HFFc6 (cell line): Measurements from ENCODE around the gene RNF144A. TPM values are rescaled to one million over a fixed set of nuclear protein-coding genes. Genes with fewer than 3 reads are reported as not detected.

Source experiments
- DNase-seq: peaks from one replicate; pipeline ENCODE4 v3.0.0-alpha.2; 2018
- H3K27ac Mint-ChIP-seq: 2 replicates; pipeline ENCODE4 v1.8.0; 2020; ENCODE audit warnings: mild to moderate bottlenecking, mixed read lengths
- H3K27me3 Mint-ChIP-seq: 2 replicates; pipeline ENCODE4 v1.8.0; 2021; ENCODE audit warnings: mild to moderate bottlenecking, moderate library complexity, mixed read lengths; ENCODE audit not compliant: insufficient read depth
- H3K36me3 Mint-ChIP-seq: 2 replicates; pipeline ENCODE4 v1.8.0; 2021; ENCODE audit warnings: low read depth, mixed read lengths
- H3K4me1 Mint-ChIP-seq: 2 replicates; pipeline ENCODE4 v1.8.0; 2020; ENCODE audit warnings: low read depth, mixed read lengths
- H3K4me3 Mint-ChIP-seq: 2 replicates; pipeline ENCODE4 v1.8.0; 2020; ENCODE audit warnings: mild to moderate bottlenecking, moderate library complexity, mixed read lengths
- H3K9me3 Mint-ChIP-seq: 2 replicates; pipeline ENCODE4 v1.8.0; 2020; ENCODE audit warnings: mild to moderate bottlenecking, mixed read lengths
- total RNA-seq, 6 experiments: library from RNA; stranded (reverse); fragmentation: NEBNext Ultra II Directional; extraction: Animal tissue kit (Norgen Biotek cat#: 25700); gene quantifications; 2 replicates in 1 of 6; 3 replicates in 5 of 6; pipeline ENCODE4 v1.2.3, GENCODE V29; 2021
- TF ChIP-seq, protein P1 (sequence below): fragments of 200-600 bp; sonication (generic); IDR thresholded peaks from 2 replicates; pipeline ENCODE4 v1.5.0; 2021; ENCODE audit warnings: antibody characterized with exemption, mild to moderate bottlenecking

Gene RNF144A
- total RNA-seq, 6 experiments from 2014 or later: not detected

DNA sequence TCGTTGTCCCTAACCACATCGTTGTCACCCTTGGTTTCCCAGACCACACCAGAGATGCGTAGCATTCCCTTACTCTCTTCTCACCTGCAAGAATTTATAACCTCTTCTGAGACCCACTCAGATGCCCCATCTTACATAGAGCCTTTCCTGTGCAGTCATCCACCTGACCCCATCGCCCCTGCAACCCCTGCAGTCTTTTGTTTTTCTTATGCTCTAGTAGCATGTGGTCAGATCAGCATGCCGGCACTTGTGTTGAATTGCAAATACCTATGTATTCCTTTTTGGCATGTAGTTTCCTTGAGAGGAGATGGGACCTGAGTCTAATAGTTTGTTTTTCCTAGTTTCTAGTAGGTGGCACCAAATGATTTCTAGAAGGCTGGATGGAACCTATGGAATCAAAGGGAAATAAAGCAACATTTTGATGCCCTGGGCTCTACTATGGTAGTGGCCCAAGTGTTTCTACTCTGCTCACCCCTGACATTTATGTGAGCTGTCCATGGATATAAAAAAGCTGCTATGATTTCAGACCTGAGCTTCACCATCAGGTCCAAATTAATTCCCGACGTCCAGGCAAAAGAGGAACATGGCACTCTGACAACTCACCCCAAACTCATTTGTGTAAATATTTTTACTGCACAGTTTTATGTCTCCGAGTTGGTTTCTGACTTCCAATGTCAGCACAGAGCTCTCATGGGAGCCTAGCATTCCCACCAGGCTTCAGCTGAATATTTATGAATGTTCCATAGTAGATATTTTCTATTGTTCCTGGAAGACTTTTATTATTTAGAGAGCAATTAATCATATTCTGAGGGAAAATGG lies 143.6 kb downstream of the RNF144A start:
- Mint-ChIP-seq H3K9me3 (peaks cover 36% of the 10 kb centered on the region), H3K27me3 (no peaks in the 10 kb centered on the region)
- DNase-seq: no peak

DNA sequence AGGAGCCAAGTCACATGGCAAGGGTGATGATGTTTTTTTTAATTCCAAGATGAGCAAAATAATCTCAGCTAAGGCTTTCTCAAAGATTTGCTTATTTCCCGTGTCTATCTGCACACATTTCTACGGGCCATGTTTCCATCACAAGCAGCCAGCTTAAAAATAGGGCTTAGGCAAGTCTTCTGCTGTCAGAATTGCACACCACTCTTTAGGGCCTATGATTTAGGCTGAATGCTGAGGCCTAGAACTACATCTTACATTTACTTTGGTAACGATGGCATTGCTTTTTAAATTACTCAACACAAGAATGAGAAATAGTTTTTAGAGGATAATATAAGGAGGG lies 144.2 kb downstream of the RNF144A start:
- Mint-ChIP-seq H3K27me3 (no peaks in the 10 kb centered on the region), H3K36me3 (0 out of 2 replicates have a peak, but pooled peaks cover 5% of the 10 kb centered on the region)

More for the DNA sequence above, 143.6 kb downstream of the RNF144A start:
- Mint-ChIP-seq H3K4me1 (no peaks in the 10 kb centered on the region), H3K36me3 (0 out of 2 replicates have a peak, but pooled peaks cover 5% of the 10 kb centered on the region), H3K4me3 (no peak overlapping the region), H3K27ac (no peak overlapping the region)
- TF ChIP-seq, protein P1, sequence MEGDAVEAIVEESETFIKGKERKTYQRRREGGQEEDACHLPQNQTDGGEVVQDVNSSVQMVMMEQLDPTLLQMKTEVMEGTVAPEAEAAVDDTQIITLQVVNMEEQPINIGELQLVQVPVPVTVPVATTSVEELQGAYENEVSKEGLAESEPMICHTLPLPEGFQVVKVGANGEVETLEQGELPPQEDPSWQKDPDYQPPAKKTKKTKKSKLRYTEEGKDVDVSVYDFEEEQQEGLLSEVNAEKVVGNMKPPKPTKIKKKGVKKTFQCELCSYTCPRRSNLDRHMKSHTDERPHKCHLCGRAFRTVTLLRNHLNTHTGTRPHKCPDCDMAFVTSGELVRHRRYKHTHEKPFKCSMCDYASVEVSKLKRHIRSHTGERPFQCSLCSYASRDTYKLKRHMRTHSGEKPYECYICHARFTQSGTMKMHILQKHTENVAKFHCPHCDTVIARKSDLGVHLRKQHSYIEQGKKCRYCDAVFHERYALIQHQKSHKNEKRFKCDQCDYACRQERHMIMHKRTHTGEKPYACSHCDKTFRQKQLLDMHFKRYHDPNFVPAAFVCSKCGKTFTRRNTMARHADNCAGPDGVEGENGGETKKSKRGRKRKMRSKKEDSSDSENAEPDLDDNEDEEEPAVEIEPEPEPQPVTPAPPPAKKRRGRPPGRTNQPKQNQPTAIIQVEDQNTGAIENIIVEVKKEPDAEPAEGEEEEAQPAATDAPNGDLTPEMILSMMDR: no peak

DNA sequence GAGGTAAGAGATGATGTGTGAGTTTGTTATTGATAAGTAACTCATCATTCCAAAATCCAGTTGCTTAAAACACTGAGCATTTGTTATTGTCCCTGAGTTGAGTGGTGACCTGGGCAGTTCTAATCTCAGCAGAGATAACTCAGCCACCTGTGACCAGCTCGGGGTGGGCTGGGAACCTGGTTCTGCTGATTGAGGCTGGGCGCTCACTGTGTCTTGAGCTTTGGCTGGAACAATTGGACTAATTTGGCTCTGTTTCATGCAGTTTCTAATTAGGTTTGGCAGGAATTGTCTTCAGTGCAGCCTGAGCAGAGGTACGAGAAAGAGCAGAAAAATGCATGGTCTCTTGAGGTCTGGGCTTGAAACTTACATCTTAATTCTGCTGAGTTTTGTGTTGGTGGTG lies 144.7 kb downstream of the RNF144A start:
- TF ChIP-seq, protein P1: no peak
- Mint-ChIP-seq H3K4me3 (no peak overlapping the region), H3K36me3 (no peaks in the 10 kb centered on the region), H3K9me3 (peaks cover 36% of the 10 kb centered on the region), H3K27ac (no peak overlapping the region), H3K27me3 (no peaks in the 10 kb centered on the region), H3K4me1 (no peaks in the 10 kb centered on the region)
- DNase-seq: no peak

More for the DNA sequence above, 144.2 kb downstream of the RNF144A start:
- Mint-ChIP-seq H3K9me3 (peaks cover 36% of the 10 kb centered on the region), H3K4me1 (no peaks in the 10 kb centered on the region), H3K4me3 (no peak overlapping the region), H3K27ac (no peak overlapping the region)
- DNase-seq: no peak
- TF ChIP-seq, protein P1: no peak

DNA sequence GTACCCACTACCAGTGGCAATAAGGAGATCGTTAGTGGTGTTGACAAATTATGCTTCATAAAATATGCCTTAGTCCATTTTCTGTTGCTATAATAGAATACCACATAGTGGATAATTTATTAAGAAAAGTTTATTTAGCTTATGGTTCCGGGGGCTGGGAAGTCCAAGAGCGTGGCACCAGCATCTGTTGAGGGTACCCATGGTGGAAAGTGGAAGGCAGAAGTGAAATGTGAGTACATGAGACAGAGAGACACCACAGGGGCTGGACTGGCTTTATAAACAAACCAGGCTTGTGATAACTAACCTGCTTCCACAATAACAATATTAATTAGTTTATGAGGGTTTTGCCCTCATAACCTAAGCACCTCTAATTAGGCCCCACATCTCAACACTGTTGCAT lies 146.6 kb downstream of the RNF144A start:
- Mint-ChIP-seq H3K9me3 (peaks cover 38% of the 10 kb centered on the region), H3K4me1 (no peaks in the 10 kb centered on the region), H3K27me3 (no peaks in the 10 kb centered on the region), H3K4me3 (no peak overlapping the region), H3K27ac (no peak overlapping the region), H3K36me3 (no peaks in the 10 kb centered on the region)
- DNase-seq: no peak
- TF ChIP-seq, protein P1: no peak

DNA sequence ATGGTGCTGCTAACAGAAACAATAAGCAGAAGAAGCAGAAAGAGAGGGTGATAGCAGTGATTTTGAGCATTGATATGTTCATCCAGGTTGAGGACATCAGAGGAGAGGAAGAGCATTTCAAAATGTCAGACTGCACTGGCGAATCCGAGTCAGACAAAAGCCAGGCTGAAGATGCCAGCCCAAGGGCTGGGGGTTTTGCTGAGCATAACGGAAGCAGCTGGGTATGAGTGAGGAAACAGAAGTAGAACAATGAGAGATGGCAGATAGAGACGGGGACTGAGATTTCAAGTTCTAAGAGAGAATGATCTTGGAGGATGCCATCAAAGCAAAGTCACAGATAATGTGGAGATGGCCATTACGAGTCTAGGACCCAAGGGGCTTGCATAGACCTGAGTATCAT lies 151.2 kb downstream of the RNF144A start:
- H3K4me1 Mint-ChIP-seq: no peaks in the 10 kb centered on the region
- peaks cover 47% of the 10 kb centered on the region for H3K9me3 Mint-ChIP-seq
- TF ChIP-seq, protein P1: no peak
- DNase-seq: no peak
- no peak overlapping the region for H3K27ac Mint-ChIP-seq
- no peak overlapping the region for H3K4me3 Mint-ChIP-seq
- no peaks in the 10 kb centered on the region for H3K36me3 Mint-ChIP-seq
- H3K27me3 Mint-ChIP-seq: no peaks in the 10 kb centered on the region; the same call in 1 of the 2 replicates
